Fibroblast of lung (primary cell): Measurements from ENCODE around the gene CSNK1D. TPM values are rescaled to one million over a fixed set of nuclear protein-coding genes. Genes with fewer than 3 reads are reported as not detected.
A peak's percentile ranks its signal among the peaks of the same experiment; 100 is the strongest.

ENCODE experiments used
- DNase-seq, 2 donors: peaks; one replicate each; pipeline versions ENCODE4 v3.0.0 to v3.0.0-alpha.2; 2010; ENCODE audit warnings: low read depth in 2 of 2
- H2AFZ ChIP-seq: 2 replicates; pipeline ENCODE4 v1.5.1; 2012; ENCODE audit warnings: low read length, control low read depth, inconsistent platforms
- H3K27ac ChIP-seq: 2 replicates; pipeline ENCODE4 v1.5.1; 2011; ENCODE audit warnings: low read length, control low read depth; ENCODE audit not compliant: insufficient read depth
- H3K27me3 ChIP-seq: 2 replicates; pipeline ENCODE4 v1.5.1; 2011; ENCODE audit warnings: mild to moderate bottlenecking, low read length; ENCODE audit not compliant: control insufficient read depth, insufficient read depth
- H3K36me3 ChIP-seq: 2 replicates; pipeline ENCODE4 v1.5.1; 2011; ENCODE audit warnings: low read length; ENCODE audit not compliant: control insufficient read depth, insufficient read depth
- H3K4me1 ChIP-seq: 2 replicates; pipeline ENCODE4 v1.5.1; 2011; ENCODE audit warnings: low read length; ENCODE audit not compliant: control insufficient read depth, insufficient read depth; ENCODE audit errors: extremely low read depth
- H3K4me2 ChIP-seq: 2 replicates; pipeline ENCODE4 v1.5.1; 2011; ENCODE audit warnings: low read length, control low read depth; ENCODE audit not compliant: insufficient read depth; ENCODE audit errors: extremely low read depth
- H3K4me3 ChIP-seq, 4 experiments: fragments of 200-600 bp in 1 of 4; sonication (generic) in 1 of 4; replicated peaks in 1 of 4; 2 replicates each; pipeline ENCODE4 v1.5.1; 2011 to 2016; ENCODE audit warnings: low read length in 4 of 4, low read depth in 3 of 4, mild to moderate bottlenecking in 3 of 4, control low read depth in 2 of 4, inconsistent platforms in 1 of 4, mixed read lengths in 1 of 4; ENCODE audit not compliant: insufficient read depth in 1 of 4; ENCODE audit errors: control extremely low read depth in 1 of 4
- H3K79me2 ChIP-seq: 2 replicates; pipeline ENCODE4 v1.5.1; 2012; ENCODE audit warnings: mild to moderate bottlenecking, low read length, inconsistent platforms; ENCODE audit not compliant: control insufficient read depth, insufficient read depth
- H3K9ac ChIP-seq: 2 replicates; pipeline ENCODE4 v1.5.1; 2011; ENCODE audit warnings: mild to moderate bottlenecking, low read length, control low read depth; ENCODE audit not compliant: insufficient read depth
- H3K9me3 ChIP-seq: 2 replicates; pipeline ENCODE4 v1.5.1; 2012; ENCODE audit warnings: low read depth, low read length; ENCODE audit not compliant: control insufficient read depth, insufficient read depth
- H4K20me1 ChIP-seq: 2 replicates; pipeline ENCODE4 v1.5.1; 2011; ENCODE audit warnings: low read length; ENCODE audit not compliant: control insufficient read depth, insufficient read depth; ENCODE audit errors: extremely low read depth
- EZH2 ChIP-seq: IDR thresholded peaks from 2 replicates; pipeline ENCODE4 v1.5.1; 2012; ENCODE audit warnings: low read length, control low read depth, mild to moderate bottlenecking; ENCODE audit errors: missing control alignments
- polyA plus RNA-seq, 2 donors: library from polyadenylated mRNA; depleted of rRNA in 1 of 2; stranded (reverse) in 1 of 2; unstranded in 1 of 2; fragments of >200 nt; gene quantifications; 2 replicates each; pipeline ENCODE4 v1.2.1, GENCODE V29; 2011 to 2012; ENCODE audit warnings: missing spikeins in 1 of 2
- total RNA-seq: library from RNA; depleted of rRNA; stranded (reverse); fragments of >200 nt; gene quantifications from 2 replicates; pipeline ENCODE4 v1.2.1, GENCODE V29; 2014
- TF ChIP-seq, protein P1 (sequence below), 2 donors: IDR thresholded peaks in 1 of 2; conservative IDR thresholded peaks in 1 of 2; 1 replicate in 1 of 2; 2 replicates in 1 of 2; pipeline ENCODE4 v1.5.1; 2011 to 2012; ENCODE audit warnings: low read length in 2 of 2, control low read depth in 1 of 2, inconsistent platforms in 1 of 2, low read depth in 1 of 2, mild to moderate bottlenecking in 1 of 2

Gene CSNK1D
- total and polyA plus RNA-seq, 2 donors (not counting 1 experiment from before 2014, with no cell fraction given), result 64.9 to 112 TPM

- Histone ChIP-seq H3K4me3 (no peak overlapping the region), H4K20me1 (peaks cover 2% of the 10 kb centered on the region), H3K79me2 (peaks cover 44% of the 10 kb centered on the region), H3K27me3 (no peaks in the 10 kb centered on the region), H3K4me2 (no peak overlapping the region), H3K4me1 (peaks cover 31% of the 10 kb centered on the region), H2AFZ (no peak overlapping the region), H3K27ac (no peak overlapping the region), H3K9me3 (no peaks in the 10 kb centered on the region), H3K36me3 (peaks cover 58% of the 10 kb centered on the region), H3K9ac (no peak overlapping the region)
- no peak for DNase-seq
- no peak for TF ChIP-seq EZH2
- TF ChIP-seq, protein P1, sequence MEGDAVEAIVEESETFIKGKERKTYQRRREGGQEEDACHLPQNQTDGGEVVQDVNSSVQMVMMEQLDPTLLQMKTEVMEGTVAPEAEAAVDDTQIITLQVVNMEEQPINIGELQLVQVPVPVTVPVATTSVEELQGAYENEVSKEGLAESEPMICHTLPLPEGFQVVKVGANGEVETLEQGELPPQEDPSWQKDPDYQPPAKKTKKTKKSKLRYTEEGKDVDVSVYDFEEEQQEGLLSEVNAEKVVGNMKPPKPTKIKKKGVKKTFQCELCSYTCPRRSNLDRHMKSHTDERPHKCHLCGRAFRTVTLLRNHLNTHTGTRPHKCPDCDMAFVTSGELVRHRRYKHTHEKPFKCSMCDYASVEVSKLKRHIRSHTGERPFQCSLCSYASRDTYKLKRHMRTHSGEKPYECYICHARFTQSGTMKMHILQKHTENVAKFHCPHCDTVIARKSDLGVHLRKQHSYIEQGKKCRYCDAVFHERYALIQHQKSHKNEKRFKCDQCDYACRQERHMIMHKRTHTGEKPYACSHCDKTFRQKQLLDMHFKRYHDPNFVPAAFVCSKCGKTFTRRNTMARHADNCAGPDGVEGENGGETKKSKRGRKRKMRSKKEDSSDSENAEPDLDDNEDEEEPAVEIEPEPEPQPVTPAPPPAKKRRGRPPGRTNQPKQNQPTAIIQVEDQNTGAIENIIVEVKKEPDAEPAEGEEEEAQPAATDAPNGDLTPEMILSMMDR (conservative IDR thresholded peaks at IDR 0.05 in 1 of 2, IDR thresholded peaks at IDR 0.05 in 1 of 2; ENCODE audit: low read depth in 1 of 2, low read length in 2 of 2), result no peak
These were observed 27.5 kb downstream of the CSNK1D start for GRCh38 chr17:82246040-82246364.

DNA sequence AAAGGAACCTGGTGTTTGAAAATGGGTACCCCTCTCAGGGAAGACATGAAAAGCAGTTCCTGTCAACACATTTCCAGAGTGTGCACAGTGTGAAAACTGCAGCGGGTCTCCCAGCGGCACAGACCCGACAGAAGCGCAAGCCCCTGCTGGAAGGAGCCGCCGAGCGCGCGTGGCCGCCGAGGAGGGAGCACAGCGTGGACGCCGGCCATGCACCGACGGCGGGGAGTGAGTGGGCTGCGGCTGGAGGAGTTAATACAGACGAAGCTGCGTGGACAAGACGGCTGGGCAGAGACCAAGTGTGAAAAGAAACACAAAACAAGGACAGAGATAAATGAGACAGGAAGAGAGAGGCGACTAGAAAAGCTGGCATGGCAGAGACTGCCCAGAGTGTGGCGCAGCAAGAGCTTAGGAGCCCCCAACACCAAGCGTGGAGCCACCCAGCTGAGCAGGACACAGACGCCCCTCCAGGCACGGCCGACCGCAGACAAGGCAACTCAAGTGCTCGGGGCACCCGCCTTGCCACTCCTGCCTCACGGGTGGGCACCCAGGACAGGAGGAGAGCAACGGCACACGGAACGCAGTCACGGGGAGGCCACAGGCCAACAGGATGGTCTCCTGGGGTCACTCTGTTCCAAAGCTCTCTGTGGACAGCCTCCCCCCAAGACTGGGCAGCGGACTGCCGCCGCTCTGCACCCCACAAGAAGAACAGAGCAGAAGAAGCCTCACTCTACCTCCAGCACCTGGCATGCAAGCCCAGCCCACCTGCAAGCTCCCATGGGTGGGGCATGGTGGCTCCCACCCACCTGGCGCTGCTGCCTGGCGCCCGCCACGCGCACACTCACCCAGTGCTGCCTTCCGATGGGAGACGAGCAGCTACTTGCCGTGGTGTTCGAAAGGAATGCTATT, 28.1 kb downstream of the CSNK1D start:
- H3K27me3 ChIP-seq, result no peaks in the 10 kb centered on the region
- no peak for TF ChIP-seq EZH2
- TF ChIP-seq, protein P1 (conservative IDR thresholded peaks at IDR 0.05 in 1 of 2, IDR thresholded peaks at IDR 0.05 in 1 of 2; ENCODE audit: low read depth in 1 of 2, low read length in 2 of 2), result no peak
- no peaks in the 10 kb centered on the region for H3K9me3 ChIP-seq
- DNase-seq, result no peak
- H3K79me2 ChIP-seq, result peaks cover 46% of the 10 kb centered on the region
- H2AFZ ChIP-seq, result no peak overlapping the region
- H3K4me2 ChIP-seq, result no peak overlapping the region
- no peak overlapping the region for H3K4me3 ChIP-seq
- peaks cover 37% of the 10 kb centered on the region for H3K4me1 ChIP-seq
- peaks cover 2% of the 10 kb centered on the region for H4K20me1 ChIP-seq
- H3K27ac ChIP-seq, result no peak overlapping the region
- no peak overlapping the region for H3K9ac ChIP-seq
- H3K36me3 ChIP-seq, result peaks cover 58% of the 10 kb centered on the region

GRCh38 chr17:82244413-82245133, 28.9 kb downstream of the CSNK1D start:
- Histone ChIP-seq H3K9me3 (no peaks in the 10 kb centered on the region), H3K27ac (no peak overlapping the region), H3K36me3 (peaks cover 59% of the 10 kb centered on the region), H3K4me1 (peaks cover 38% of the 10 kb centered on the region), H4K20me1 (peaks cover 2% of the 10 kb centered on the region), H3K27me3 (no peaks in the 10 kb centered on the region), H3K4me3 (no peak overlapping the region), H3K9ac (no peak overlapping the region), H3K4me2 (no peak overlapping the region), H2AFZ (no peak overlapping the region), H3K79me2 (peaks cover 46% of the 10 kb centered on the region)
- peak; percentile 33 to 55 for DNase-seq
- TF ChIP-seq, protein P1 (conservative IDR thresholded peaks at IDR 0.05 in 1 of 2, IDR thresholded peaks at IDR 0.05 in 1 of 2; ENCODE audit: low read depth in 1 of 2, low read length in 2 of 2), result peak; percentile 9 to 68
- no peak for TF ChIP-seq EZH2
